GM13977 (cell line): Measurements from ENCODE around the gene BLTP3B.
A peak's percentile ranks its signal among the peaks of the same experiment; 100 is the strongest.

Source experiments
- DNase-seq: peaks from one replicate; pipeline ENCODE4 v3.0.0; 2012; ENCODE audit warnings: low spot score
- in situ Hi-C: fragments of 300-500 bp; cut with MboI; formaldehyde crosslinking; loops from one replicate; pipeline ENCODE4 v1.12.0; 2022; ENCODE audit warnings: low sequenced_read_pairs, low pct_unique_long_range_greater_than_20kb, mixed read lengths, inconsistent platforms; ENCODE audit not compliant: unreplicated experiment
- TF ChIP-seq, protein P1 (sequence below): IDR thresholded peaks from 2 replicates; pipeline ENCODE4 v1.5.1; 2012; ENCODE audit warnings: mild to moderate bottlenecking, control low read depth; ENCODE audit not compliant: insufficient read depth; ENCODE audit errors: extremely low read depth, missing control alignments

Gene BLTP3B

DNA sequence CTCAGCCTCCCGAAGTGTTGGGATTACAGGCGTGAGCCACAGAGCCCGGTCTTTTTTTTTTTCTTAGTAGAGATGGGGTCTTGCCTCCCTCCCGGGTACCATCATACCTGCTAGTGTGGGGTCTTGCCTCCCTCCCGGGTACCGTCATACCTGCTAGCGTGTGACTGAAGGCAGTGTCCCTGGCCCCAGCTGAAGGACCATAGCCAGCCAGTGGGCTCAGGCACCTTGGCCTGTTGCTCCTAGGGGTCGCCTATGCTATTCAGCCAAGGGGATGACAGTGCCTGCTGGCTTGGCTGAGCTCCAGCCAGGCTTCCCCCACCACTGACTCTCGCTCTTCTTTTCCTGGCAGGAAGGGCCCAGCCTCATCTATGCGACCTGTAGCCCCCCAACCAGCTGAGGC lies 10.5 kb upstream of the BLTP3B start:
- no peak for DNase-seq
- TF ChIP-seq, protein P1, sequence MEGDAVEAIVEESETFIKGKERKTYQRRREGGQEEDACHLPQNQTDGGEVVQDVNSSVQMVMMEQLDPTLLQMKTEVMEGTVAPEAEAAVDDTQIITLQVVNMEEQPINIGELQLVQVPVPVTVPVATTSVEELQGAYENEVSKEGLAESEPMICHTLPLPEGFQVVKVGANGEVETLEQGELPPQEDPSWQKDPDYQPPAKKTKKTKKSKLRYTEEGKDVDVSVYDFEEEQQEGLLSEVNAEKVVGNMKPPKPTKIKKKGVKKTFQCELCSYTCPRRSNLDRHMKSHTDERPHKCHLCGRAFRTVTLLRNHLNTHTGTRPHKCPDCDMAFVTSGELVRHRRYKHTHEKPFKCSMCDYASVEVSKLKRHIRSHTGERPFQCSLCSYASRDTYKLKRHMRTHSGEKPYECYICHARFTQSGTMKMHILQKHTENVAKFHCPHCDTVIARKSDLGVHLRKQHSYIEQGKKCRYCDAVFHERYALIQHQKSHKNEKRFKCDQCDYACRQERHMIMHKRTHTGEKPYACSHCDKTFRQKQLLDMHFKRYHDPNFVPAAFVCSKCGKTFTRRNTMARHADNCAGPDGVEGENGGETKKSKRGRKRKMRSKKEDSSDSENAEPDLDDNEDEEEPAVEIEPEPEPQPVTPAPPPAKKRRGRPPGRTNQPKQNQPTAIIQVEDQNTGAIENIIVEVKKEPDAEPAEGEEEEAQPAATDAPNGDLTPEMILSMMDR: no peak
- in situ Hi-C loops: no loop called here

DNA sequence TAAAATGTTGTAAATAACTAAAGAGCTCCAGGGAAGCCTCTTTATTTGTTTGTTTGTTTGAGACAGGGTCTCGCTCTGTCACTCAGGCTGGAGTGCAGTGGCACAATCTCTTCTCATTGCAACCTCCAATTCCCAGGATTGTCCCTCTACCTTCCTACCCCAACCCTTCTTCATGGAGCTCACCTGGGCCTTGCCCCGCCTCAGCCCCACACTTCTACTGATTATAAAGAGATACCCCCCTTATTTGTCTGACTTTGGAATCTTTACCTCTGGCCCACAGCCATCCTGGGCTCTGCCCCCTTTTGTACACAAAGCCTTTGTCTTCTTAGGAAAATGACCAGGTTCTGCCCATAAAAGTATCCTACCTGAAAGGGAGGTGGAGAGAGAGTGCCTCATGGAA lies 9.1 kb upstream of the BLTP3B start:
- no peak for DNase-seq
- in situ Hi-C loops: no loop called here
- TF ChIP-seq, protein P1: no peak

DNA sequence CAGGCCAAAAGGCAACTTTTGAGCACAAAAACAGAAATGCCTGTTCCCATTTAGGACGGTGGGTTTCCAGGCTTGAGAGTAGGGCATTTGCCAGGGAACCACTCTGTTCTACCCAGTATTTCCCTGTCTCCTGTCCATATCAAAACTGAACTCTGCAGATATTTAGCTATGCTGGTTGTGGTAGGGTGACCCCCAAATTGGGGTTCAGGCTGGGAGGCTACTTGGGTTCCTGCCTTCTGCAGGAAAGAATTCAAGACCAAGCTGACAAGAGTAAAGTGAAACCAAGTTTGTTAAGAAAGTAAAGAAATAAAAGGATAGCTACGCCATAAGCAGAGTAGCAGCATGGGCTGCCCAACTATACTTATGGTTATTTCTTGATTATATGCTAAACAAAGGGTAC lies 3.6 kb upstream of the BLTP3B start:
- TF ChIP-seq, protein P1: no peak
- no peak for DNase-seq
- in situ Hi-C loops: no loop called here

DNA sequence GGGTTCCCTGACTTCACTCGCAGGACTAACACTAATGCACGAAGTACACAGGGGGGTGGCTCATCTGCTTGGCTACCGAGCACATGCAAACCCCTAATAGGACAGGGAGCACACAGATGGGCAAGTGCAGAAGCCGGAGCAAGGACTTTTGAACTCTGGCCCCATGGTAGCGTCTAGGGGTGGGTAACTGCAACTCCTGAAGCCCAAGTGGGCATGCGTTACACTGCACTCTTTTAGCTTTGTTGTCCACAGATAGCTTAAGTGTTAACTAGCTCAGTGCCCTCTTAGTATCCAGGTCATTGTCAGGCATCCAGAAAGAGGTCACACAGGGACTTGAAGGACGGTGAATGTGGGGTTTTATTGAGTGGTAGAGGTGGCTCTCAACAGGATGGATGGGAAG lies 3.0 kb upstream of the BLTP3B start:
- in situ Hi-C loops: no loop called here
- TF ChIP-seq, protein P1: no peak
- DNase-seq: no peak

DNA sequence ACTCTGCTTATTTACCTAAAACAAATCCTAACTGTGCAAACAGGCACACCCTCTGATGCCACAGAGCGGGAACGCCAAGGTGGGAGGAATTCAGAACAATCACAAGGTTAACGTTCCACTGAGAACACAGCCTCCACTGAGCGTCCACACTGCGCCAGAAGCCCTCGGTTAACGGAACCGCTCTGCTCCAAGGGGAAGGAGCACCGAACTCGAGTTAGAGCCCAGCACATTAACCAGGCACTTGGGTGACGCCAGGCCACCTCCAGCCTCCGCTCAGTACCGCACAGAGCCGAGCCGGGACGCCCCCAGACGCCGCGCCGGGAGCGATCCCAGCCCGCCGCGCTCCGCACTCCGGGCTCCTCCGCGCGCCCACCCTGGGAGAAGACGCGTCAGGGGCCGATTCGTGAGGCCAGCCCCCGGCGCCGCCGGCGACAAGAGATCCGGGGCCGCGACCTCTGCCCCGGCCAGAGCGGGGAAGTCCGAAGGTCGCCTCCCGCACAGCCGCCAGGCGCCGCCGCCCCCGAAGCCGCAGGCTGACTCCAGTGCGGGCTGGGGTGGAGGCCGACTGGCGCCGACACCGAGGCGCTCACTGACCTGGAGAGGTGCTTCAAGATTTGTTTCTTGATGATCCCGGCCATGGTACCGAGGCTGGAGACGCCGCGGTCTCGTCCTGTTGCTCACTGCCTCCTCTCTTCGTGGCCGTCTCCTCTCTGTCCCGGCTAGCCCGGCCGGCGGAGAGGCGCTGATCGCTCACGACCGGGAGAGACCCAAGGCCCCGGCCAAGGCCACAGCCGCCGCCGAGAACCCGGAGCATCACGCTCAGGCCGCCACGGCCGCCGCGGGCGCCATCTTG lies 450 bp downstream of the BLTP3B start:
- DNase-seq: peak; percentile 41
- TF ChIP-seq, protein P1: no peak
- in situ Hi-C loops: no loop called here

DNA sequence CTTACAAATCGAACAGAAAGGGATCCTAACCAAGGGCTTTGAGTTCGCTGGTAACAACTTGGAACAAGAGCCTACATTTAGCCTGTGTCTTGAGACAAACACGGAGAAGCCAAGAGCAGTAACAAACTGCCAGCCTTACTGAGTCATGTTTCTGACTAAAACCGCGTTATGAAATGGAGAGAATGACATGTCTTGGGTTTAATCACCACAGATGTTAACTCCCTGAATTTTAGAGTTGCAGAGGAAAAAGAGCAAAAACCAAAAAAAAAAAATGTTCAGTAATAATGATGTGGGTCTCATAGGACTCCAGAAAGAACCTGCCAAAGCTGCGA lies 1.0 kb downstream of the BLTP3B start:
- DNase-seq: no peak
- in situ Hi-C loops: no loop called here
- TF ChIP-seq, protein P1: no peak
